ENCODE measurements around the gene OCA2.

- TF ChIP-seq POLR2A (IDR thresholded peaks at IDR 0.05) (no peak), CTCF (IDR thresholded peaks at IDR 0.05) (no peak)
Observed at GRCh38 chr15:27834684-27835083, 264.4 kb downstream of the OCA2 start.

Measured in vagina (tissue), 2 donors.